ENCODE results near the gene PERM1.

Gene PERM1

DNA sequence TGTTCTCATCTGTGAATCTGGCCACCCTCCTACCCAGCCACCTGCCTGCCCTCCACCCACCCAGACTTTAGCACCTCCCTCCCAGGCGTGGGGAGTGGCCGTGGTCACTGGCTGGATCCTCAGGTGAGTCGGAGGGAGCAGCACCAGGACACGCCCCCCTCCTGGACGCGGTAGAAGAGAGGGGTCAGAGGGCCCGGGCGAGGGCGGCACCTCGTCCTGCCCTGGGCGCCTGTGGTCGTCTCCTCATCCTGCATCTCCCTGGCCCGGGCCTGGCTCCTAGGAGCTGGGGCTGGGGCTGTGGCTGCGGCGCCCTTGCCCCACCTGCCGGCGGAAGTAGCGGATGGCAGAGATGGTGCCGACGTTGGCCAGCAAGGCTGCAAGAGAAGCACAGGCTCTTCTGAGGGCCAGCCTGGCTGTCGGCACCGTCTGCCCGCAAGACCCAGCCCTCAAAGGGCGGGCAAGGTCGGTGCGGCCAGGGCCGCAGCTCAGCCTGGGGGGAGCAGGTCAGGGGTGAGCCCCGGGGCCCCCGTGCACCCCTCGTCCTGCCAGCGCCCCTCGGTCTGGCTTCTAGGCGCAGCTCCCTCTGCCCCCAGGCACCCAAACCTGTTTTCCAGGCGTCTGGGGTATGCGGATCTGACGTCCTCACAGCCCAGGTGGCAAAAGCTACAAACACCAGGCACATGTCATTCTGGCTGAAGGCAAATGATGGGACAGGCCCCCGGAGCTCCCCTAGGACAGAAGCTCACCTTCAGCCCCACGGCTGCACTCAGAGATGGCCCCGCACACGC is 5.8 kb downstream of the PERM1 start:
- no peak for TF ChIP-seq CTCF (IDR thresholded peaks at IDR 0.05; ENCODE audit: extremely low read depth, missing control alignments)
- peak; percentile 84 for DNase-seq (ENCODE audit: low spot score)

DNA sequence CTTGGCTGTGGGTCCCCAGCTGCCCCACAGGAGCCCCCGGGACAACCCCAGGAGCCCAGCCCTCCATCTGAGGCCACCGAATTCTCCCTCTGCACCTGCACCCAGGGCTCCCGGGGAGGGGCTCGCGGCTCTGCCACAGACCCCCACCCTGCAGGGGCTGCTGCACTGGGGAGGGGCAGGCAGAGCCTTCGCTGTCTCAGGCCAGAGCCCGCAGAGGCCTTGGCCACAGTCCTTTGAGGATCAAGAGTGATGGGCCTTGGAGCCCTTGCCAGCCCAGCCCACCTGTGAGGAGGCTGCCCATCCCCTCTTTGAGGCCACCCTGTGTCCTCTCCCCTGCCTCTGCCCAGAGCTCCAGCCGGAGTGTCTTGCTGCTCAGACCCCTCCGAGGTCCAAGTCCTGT is 6.5 kb downstream of the PERM1 start:
- TF ChIP-seq CTCF (IDR thresholded peaks at IDR 0.05; ENCODE audit: extremely low read depth, missing control alignments): no peak
- no peak for DNase-seq (ENCODE audit: low spot score)

DNA sequence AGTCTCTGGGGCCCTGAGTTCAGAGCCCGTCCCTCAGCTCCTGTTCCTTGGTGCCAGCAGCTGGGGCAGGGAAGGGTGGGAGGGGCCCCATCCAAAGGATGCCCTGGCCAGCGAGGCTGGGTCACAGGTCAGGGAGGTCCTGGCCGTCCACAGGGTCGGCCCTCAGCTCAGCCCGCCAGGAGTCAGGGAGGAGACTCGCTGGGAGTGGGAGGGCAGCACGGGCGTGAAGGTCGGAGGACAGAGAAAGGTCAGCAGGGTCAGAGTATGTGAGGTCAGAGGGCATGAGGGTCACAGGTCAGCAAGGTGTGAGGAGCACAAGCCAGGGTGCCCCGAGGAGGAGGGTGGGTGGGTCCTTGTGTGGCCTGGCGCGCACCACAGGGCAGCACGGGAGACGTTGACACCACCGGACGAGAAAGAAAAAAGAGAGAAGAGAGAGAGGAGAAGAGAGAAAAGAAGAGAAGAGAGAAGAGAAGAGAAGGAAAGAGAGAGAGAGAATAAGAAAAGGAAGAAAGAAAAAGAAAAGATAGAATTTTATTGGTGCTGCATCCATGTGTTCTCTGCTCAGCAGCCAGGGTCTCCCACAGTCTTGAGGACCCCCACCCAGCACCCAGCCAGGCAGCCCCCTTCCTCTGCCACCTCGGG is 7.1 kb downstream of the PERM1 start:
- no peak for DNase-seq (ENCODE audit: low spot score)
- no peak for TF ChIP-seq CTCF (IDR thresholded peaks at IDR 0.05; ENCODE audit: extremely low read depth, missing control alignments)

DNA sequence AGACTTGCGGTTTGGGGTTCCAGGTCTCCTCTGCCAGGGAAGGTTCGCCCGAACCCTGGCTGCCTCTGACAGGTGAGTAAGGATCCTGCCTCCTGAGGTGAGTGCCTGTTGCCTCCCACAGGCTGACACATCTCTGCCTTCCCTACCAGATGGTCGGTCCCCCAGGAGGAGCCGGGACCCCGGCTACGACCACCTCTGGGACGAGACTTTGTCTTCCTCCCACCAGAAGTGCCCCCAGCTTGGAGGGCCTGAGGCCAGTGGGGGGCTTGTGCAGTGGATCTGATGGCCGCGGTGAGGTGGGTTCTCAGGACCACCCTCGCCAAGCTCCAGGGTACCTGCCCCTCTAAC is 7.6 kb downstream of the PERM1 start:
- no peak for TF ChIP-seq CTCF (IDR thresholded peaks at IDR 0.05; ENCODE audit: extremely low read depth, missing control alignments)
- DNase-seq (ENCODE audit: low spot score): no peak

- DNase-seq (ENCODE audit: low spot score): no peak
- no peak for TF ChIP-seq CTCF (IDR thresholded peaks at IDR 0.05; ENCODE audit: extremely low read depth, missing control alignments)
Observed at GRCh38 chr1:973459-974292, 8.2 kb downstream of the PERM1 start.

DNA sequence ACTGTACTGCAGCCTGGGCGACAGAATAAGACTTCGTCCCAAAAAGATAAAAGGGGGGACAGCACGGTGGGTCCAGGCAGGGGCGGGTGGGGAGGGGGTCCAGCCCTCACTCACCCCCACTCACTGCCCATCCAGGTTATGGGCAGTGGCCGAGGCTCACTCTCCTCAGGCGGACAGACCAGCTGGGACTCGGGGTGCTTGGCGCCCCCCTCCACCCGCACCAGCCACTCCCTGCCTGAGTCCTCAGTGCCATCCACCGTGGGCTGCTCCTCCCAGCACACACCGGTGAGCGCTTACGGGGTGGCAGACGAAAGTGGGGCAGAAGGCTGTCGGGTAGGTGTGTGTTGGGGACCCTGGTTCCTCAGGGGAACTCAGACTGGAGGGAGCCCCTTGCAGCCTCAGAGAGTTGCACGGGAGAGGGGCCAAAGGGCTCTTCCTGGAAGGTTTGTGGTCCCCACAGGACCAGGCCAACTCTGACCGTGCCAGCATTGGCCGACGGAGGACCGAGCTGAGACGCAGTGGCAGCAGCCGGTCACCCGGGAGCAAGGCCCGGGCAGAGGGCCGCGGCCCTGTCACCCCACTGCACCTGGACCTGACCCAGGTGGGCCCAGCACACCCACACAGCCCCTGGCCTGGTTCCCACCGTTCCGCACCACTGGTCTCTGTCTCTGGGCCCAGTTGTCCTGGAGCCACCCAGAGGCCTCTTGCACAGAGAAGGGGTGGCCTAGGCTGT is 9.0 kb downstream of the PERM1 start:
- DNase-seq (ENCODE audit: low spot score): no peak
- TF ChIP-seq CTCF (IDR thresholded peaks at IDR 0.05; ENCODE audit: extremely low read depth, missing control alignments): no peak
